HG03159 (cell line): ENCODE results near the gene PDE4D.
A peak's percentile ranks its signal among the peaks of the same experiment; 100 is the strongest.

Experiments
- ATAC-seq: cut with Tn5 transposase; IDR thresholded peaks from one replicate; pipeline ENCODE4 v1.9.1; 2021; ENCODE audit warnings: mild to moderate bottlenecking, moderate library complexity; ENCODE audit not compliant: unreplicated experiment

The PDE4D gene

GRCh38 chr5:59529239-59529638, 364.3 kb downstream of the PDE4D start:
- no peak for ATAC-seq

GRCh38 chr5:59528202-59528862, 365.2 kb downstream of the PDE4D start:
- ATAC-seq = no peak

GRCh38 chr5:59525957-59526356, 367.6 kb downstream of the PDE4D start:
- no peak for ATAC-seq

GRCh38 chr5:59525311-59525710, 368.2 kb downstream of the PDE4D start:
- ATAC-seq = no peak

GRCh38 chr5:59522201-59522831, 371.2 kb downstream of the PDE4D start:
- no peak for ATAC-seq

GRCh38 chr5:59521476-59521875, 372.1 kb downstream of the PDE4D start:
- ATAC-seq = no peak

GRCh38 chr5:59519338-59519737, 374.2 kb downstream of the PDE4D start:
- no peak for ATAC-seq

GRCh38 chr5:59517926-59518585, 375.5 kb downstream of the PDE4D start:
- ATAC-seq = no peak

- no peak for ATAC-seq
These were observed 377.4 kb downstream of the PDE4D start for GRCh38 chr5:59516161-59516560.

- no peak for ATAC-seq
These were observed 387.1 kb downstream of the PDE4D start for GRCh38 chr5:59506285-59506877.

- ATAC-seq = no peak
These were observed 389.5 kb downstream of the PDE4D start for GRCh38 chr5:59504043-59504442.

GRCh38 chr5:59503220-59503619, 390.3 kb downstream of the PDE4D start:
- no peak for ATAC-seq

- no peak for ATAC-seq
These were observed 392.2 kb downstream of the PDE4D start for GRCh38 chr5:59501316-59501715.

- ATAC-seq = no peak
These were observed 393.5 kb downstream of the PDE4D start for GRCh38 chr5:59500014-59500413.

GRCh38 chr5:59497207-59497606, 396.3 kb downstream of the PDE4D start:
- no peak for ATAC-seq

GRCh38 chr5:59496524-59497134, 396.9 kb downstream of the PDE4D start:
- ATAC-seq = peak; percentile 77

- ATAC-seq = no peak
These were observed 401.6 kb downstream of the PDE4D start for GRCh38 chr5:59491945-59492344.

GRCh38 chr5:59489551-59489950, 404.0 kb downstream of the PDE4D start:
- no peak for ATAC-seq

GRCh38 chr5:59487772-59488729, 405.5 kb downstream of the PDE4D start:
- ATAC-seq = no peak

GRCh38 chr5:59487068-59487686, 406.3 kb downstream of the PDE4D start:
- ATAC-seq = no peak
